ENCODE results near the gene GRIK3.
"Not testable (repeated sequence)": the region's sequence is repeated elsewhere in the genome, so short reads cannot be mapped to it uniquely, and the experiment has no call there.

GRIK3 gene

GRCh38 chr1:36909946-36910725 is 124.2 kb downstream of the GRIK3 start:
- peak; percentile 45 for DNase-seq (ENCODE audit: low spot score)

GRCh38 chr1:36909359-36909758 is 125.0 kb downstream of the GRIK3 start:
- DNase-seq (ENCODE audit: low spot score): not testable (repeated sequence)

GRCh38 chr1:36908096-36908495 is 126.2 kb downstream of the GRIK3 start:
- no peak for DNase-seq (ENCODE audit: low spot score)

GRCh38 chr1:36906555-36906954 is 127.8 kb downstream of the GRIK3 start:
- DNase-seq (ENCODE audit: low spot score): no peak

- no peak for DNase-seq (ENCODE audit: low spot score)
These were observed 128.4 kb downstream of the GRIK3 start for GRCh38 chr1:36905941-36906340.

GRCh38 chr1:36900128-36900527 is 134.2 kb downstream of the GRIK3 start:
- no peak for DNase-seq (ENCODE audit: low spot score)

GRCh38 chr1:36897813-36898212 is 136.5 kb downstream of the GRIK3 start:
- DNase-seq (ENCODE audit: low spot score): not testable (repeated sequence)

GRCh38 chr1:36894824-36895223 is 139.5 kb downstream of the GRIK3 start:
- DNase-seq (ENCODE audit: low spot score): no peak

- DNase-seq (ENCODE audit: low spot score): no peak
These were observed 143.5 kb downstream of the GRIK3 start for GRCh38 chr1:36890776-36891175.

GRCh38 chr1:36889478-36890226 is 144.7 kb downstream of the GRIK3 start:
- DNase-seq (ENCODE audit: low spot score): no peak

- no peak for DNase-seq (ENCODE audit: low spot score)
These were observed 145.4 kb downstream of the GRIK3 start for GRCh38 chr1:36888811-36889477.

- no peak for DNase-seq (ENCODE audit: low spot score)
These were observed 148.6 kb downstream of the GRIK3 start for GRCh38 chr1:36885540-36886357.

- DNase-seq (ENCODE audit: low spot score): no peak
These were observed 149.5 kb downstream of the GRIK3 start for GRCh38 chr1:36884801-36885200.

- DNase-seq (ENCODE audit: low spot score): no peak
These were observed 150.2 kb downstream of the GRIK3 start for GRCh38 chr1:36884029-36884701.

- no peak for DNase-seq (ENCODE audit: low spot score)
These were observed 150.9 kb downstream of the GRIK3 start for GRCh38 chr1:36883315-36883949.

GRCh38 chr1:36882536-36883285 is 151.6 kb downstream of the GRIK3 start:
- no peak for DNase-seq (ENCODE audit: low spot score)

GRCh38 chr1:36881541-36881940 is 152.8 kb downstream of the GRIK3 start:
- no peak for DNase-seq (ENCODE audit: low spot score)

GRCh38 chr1:36881068-36881405 is 153.3 kb downstream of the GRIK3 start:
- no peak for DNase-seq (ENCODE audit: low spot score)

GRCh38 chr1:36880155-36881067 is 153.9 kb downstream of the GRIK3 start:
- no peak for DNase-seq (ENCODE audit: low spot score)
